Mesendoderm (in vitro differentiated cells): ENCODE results near the gene TNNT3.

Source experiments
- DNase-seq: peaks from one replicate; pipeline ENCODE4 v3.0.0; 2013
- H2AK5ac ChIP-seq: 2 replicates; pipeline ENCODE4 v1.6.1; 2013; ENCODE audit warnings: low read length, inconsistent platforms
- H2BK120ac ChIP-seq: 2 replicates; pipeline ENCODE4 v1.6.1; 2013; ENCODE audit warnings: low read depth, mild to moderate bottlenecking, low read length, moderate library complexity, mixed read lengths
- H2BK15ac ChIP-seq: replicated peaks from 2 replicates; pipeline ENCODE4 v1.6.1; 2013; ENCODE audit warnings: low read depth, mild to moderate bottlenecking, moderate library complexity
- H2BK5ac ChIP-seq: 2 replicates; pipeline ENCODE4 v1.6.1; 2013; ENCODE audit warnings: low read length, inconsistent platforms
- H3K18ac ChIP-seq: 2 replicates; pipeline ENCODE4 v1.6.1; 2013; ENCODE audit warnings: mild to moderate bottlenecking, low read length, mixed read lengths
- H3K23ac ChIP-seq: one replicate; pipeline ENCODE4 v1.6.1; 2013; ENCODE audit warnings: low read length
- H3K27ac ChIP-seq: 2 replicates; pipeline ENCODE4 v1.5.1; 2013; ENCODE audit warnings: low read depth, mild to moderate bottlenecking, inconsistent platforms, low read length, moderate library complexity
- H3K27me3 ChIP-seq: 2 replicates; pipeline ENCODE4 v1.6.1; 2013; ENCODE audit warnings: low read length, control low read depth, mild to moderate bottlenecking, inconsistent platforms; ENCODE audit not compliant: insufficient read depth, poor library complexity
- H3K36me3 ChIP-seq: 2 replicates; pipeline ENCODE4 v1.6.1; 2013; ENCODE audit warnings: low read length, inconsistent platforms; ENCODE audit not compliant: control insufficient read depth, insufficient read depth
- H3K4ac ChIP-seq: one replicate; pipeline ENCODE4 v1.6.1; 2013; ENCODE audit warnings: low read depth, mild to moderate bottlenecking, low read length, moderate library complexity
- H3K4me1 ChIP-seq: 2 replicates; pipeline ENCODE4 v1.6.1; 2013; ENCODE audit warnings: low read depth, low read length, inconsistent platforms; ENCODE audit not compliant: control insufficient read depth
- H3K4me2 ChIP-seq: 2 replicates; pipeline ENCODE4 v1.6.1; 2013; ENCODE audit warnings: low read length
- H3K4me3 ChIP-seq: 2 replicates; pipeline ENCODE4 v1.5.1; 2013; ENCODE audit warnings: mild to moderate bottlenecking, low read length
- H3K56ac ChIP-seq: one replicate; pipeline ENCODE4 v1.6.1; 2013; ENCODE audit warnings: low read length
- H3K79me1 ChIP-seq: 2 replicates; pipeline ENCODE4 v1.6.1; 2013; ENCODE audit warnings: low read length, inconsistent platforms
- H3K79me2 ChIP-seq: 2 replicates; pipeline ENCODE4 v1.6.1; 2013; ENCODE audit warnings: mild to moderate bottlenecking, low read length; ENCODE audit not compliant: control insufficient read depth, insufficient read depth
- H3K9ac ChIP-seq: 2 replicates; pipeline ENCODE4 v1.6.1; 2013; ENCODE audit warnings: low read length, inconsistent platforms
- H4K5ac ChIP-seq: one replicate; pipeline ENCODE4 v1.6.1; 2013; ENCODE audit warnings: low read length
- H4K8ac ChIP-seq: one replicate; pipeline ENCODE4 v1.6.1; 2013; ENCODE audit warnings: low read depth, mild to moderate bottlenecking, control low read depth, low read length, moderate library complexity
- WGBS: extraction: QIAGEN DNeasy Blood & Tissue Kit; methylation state at CpG from one replicate; pipeline ENCODE4 v1.1.7; 2013; ENCODE audit warnings: low lambda C conversion rate, missing lambda C conversion rate; ENCODE audit not compliant: insufficient coverage; ENCODE audit errors: extremely low coverage; 5-methylcytosine and 5-hydroxymethylcytosine counted together

The TNNT3 gene

DNA sequence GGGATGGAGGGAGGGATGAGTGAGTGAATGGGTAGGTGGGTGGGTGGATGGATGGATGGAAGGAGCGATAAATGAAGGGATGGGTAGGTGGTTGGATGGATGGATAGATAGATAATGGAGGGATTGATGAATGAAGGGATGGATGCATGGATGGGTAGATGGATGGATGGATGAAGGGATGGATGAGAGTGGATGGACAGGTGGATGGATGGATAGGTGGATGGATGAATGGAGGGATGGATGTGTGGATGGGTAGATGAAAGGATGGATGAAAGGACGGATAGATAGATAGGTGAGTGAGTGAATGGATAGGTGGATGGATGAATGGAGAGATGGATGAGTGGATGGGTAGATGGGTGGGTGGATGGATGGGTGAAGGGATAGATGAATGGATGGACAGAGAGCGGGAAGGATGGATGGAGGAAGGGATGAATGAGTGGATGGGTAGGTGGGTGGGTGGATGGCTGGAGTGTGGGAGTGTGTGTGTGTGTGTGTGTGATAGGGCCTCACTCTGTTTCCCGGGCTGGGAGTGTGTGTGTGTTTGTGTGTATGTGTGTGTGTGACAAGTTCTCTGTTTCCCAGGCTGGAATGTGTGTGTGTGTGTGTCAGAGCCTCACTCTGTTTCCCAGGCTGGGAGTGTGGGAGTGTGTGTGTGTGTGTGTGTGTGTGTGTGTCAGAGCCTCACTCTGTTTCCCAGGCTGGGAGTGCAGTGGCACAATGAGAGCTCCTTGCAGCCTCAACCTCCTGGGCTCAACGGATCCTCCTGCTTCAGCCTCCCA, 25.7 kb upstream of the TNNT3 start:
- Histone ChIP-seq H3K27me3 (no peaks in the 10 kb centered on the region), H3K9ac (no peak overlapping the region), H3K79me1 (no peaks in the 10 kb centered on the region), H2BK15ac (no peak overlapping the region), H3K27ac (no peak overlapping the region), H4K5ac (no peak overlapping the region), H3K4me3 (no peak overlapping the region), H3K4me2 (no peak overlapping the region), H2BK5ac (no peak overlapping the region), H3K4ac (no peak overlapping the region), H3K36me3 (no peaks in the 10 kb centered on the region), H2AK5ac (no peak overlapping the region), H3K4me1 (no peaks in the 10 kb centered on the region), H4K8ac (no peak overlapping the region), H3K56ac (no peak overlapping the region), H3K23ac (no peak overlapping the region), H3K79me2 (no peaks in the 10 kb centered on the region), H3K18ac (no peak overlapping the region), H2BK120ac (no peak overlapping the region)
- no peak for DNase-seq
- 100% methylated on average over 2 of the region's 5 CpGs for WGBS

- Histone ChIP-seq H3K23ac (no peak overlapping the region), H3K36me3 (no peaks in the 10 kb centered on the region), H2BK120ac (no peak overlapping the region), H3K4me1 (no peaks in the 10 kb centered on the region), H3K9ac (no peak overlapping the region), H2BK15ac (no peak overlapping the region), H4K8ac (no peak overlapping the region), H3K4me2 (no peak overlapping the region), H4K5ac (no peak overlapping the region), H3K27ac (no peak overlapping the region), H2AK5ac (no peak overlapping the region), H3K79me2 (no peaks in the 10 kb centered on the region), H3K56ac (no peak overlapping the region), H3K27me3 (no peaks in the 10 kb centered on the region), H3K79me1 (no peaks in the 10 kb centered on the region), H3K4me3 (no peak overlapping the region), H3K18ac (no peak overlapping the region), H3K4ac (no peak overlapping the region), H2BK5ac (no peak overlapping the region)
- no peak for DNase-seq
- WGBS = no CpG with 5 or more reads among the region's 11 CpGs
Measured at GRCh38 chr11:1894759-1895158, 24.7 kb upstream of the TNNT3 start.

GRCh38 chr11:1896468-1896867, 23.0 kb upstream of the TNNT3 start:
- Histone ChIP-seq H2BK120ac (no peak overlapping the region), H4K5ac (no peak overlapping the region), H3K27ac (no peak overlapping the region), H3K56ac (no peak overlapping the region), H3K4ac (no peak overlapping the region), H3K79me1 (no peaks in the 10 kb centered on the region), H3K36me3 (no peaks in the 10 kb centered on the region), H3K27me3 (no peaks in the 10 kb centered on the region), H3K79me2 (no peaks in the 10 kb centered on the region), H3K9ac (no peak overlapping the region), H3K18ac (no peak overlapping the region), H3K23ac (no peak overlapping the region), H3K4me1 (no peaks in the 10 kb centered on the region), H2BK5ac (no peak overlapping the region), H2AK5ac (no peak overlapping the region), H4K8ac (no peak overlapping the region), H3K4me2 (no peak overlapping the region), H3K4me3 (no peak overlapping the region), H2BK15ac (no peak overlapping the region)
- no peak for DNase-seq
- WGBS = no CpG with 5 or more reads among the region's 10 CpGs

DNA sequence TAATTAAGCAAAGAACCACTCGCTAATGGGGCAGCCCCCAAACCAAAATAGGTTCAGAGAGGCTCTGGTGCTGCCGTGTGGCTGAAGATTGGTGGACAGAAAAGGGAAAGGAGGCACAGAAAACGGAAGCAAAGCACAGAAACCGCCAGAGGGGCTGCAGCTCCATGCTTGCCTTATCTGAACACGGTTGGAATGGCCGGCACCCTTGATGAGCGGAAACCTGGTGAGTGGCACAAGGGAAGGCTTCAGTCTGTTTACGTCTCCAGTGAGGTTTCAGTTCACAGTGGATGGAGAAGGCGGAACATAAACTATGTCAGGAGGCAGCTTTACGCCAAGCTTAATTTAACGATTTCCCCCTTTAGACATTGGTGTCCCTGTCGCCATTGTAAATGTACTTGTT, 22.6 kb upstream of the TNNT3 start:
- Histone ChIP-seq H3K27me3 (no peaks in the 10 kb centered on the region), H4K8ac (no peak overlapping the region), H3K4ac (no peak overlapping the region), H3K4me3 (no peak overlapping the region), H3K4me2 (no peak overlapping the region), H2BK5ac (no peak overlapping the region), H2BK120ac (no peak overlapping the region), H3K56ac (no peak overlapping the region), H4K5ac (no peak overlapping the region), H3K4me1 (no peaks in the 10 kb centered on the region), H3K79me2 (no peaks in the 10 kb centered on the region), H3K36me3 (no peaks in the 10 kb centered on the region), H3K27ac (no peak overlapping the region), H3K18ac (no peak overlapping the region), H2BK15ac (no peak overlapping the region), H3K9ac (no peak overlapping the region), H2AK5ac (no peak overlapping the region), H3K79me1 (no peaks in the 10 kb centered on the region), H3K23ac (no peak overlapping the region)
- DNase-seq = no peak
- no CpG with 5 or more reads among the region's 12 CpGs for WGBS

- Histone ChIP-seq H4K5ac (no peak overlapping the region), H2BK15ac (no peak overlapping the region), H3K79me1 (no peaks in the 10 kb centered on the region), H3K4me3 (no peak overlapping the region), H3K9ac (no peak overlapping the region), H3K27me3 (no peaks in the 10 kb centered on the region), H3K56ac (no peak overlapping the region), H3K4ac (no peak overlapping the region), H2BK120ac (no peak overlapping the region), H3K4me2 (no peak overlapping the region), H3K23ac (no peak overlapping the region), H3K18ac (no peak overlapping the region), H3K4me1 (no peaks in the 10 kb centered on the region), H3K79me2 (no peaks in the 10 kb centered on the region), H2BK5ac (no peak overlapping the region), H2AK5ac (no peak overlapping the region), H4K8ac (no peak overlapping the region), H3K36me3 (no peaks in the 10 kb centered on the region), H3K27ac (no peak overlapping the region)
- WGBS = no CpG with 5 or more reads among the region's 4 CpGs
- no peak for DNase-seq
Measured at GRCh38 chr11:1899090-1899489, 20.4 kb upstream of the TNNT3 start.

DNA sequence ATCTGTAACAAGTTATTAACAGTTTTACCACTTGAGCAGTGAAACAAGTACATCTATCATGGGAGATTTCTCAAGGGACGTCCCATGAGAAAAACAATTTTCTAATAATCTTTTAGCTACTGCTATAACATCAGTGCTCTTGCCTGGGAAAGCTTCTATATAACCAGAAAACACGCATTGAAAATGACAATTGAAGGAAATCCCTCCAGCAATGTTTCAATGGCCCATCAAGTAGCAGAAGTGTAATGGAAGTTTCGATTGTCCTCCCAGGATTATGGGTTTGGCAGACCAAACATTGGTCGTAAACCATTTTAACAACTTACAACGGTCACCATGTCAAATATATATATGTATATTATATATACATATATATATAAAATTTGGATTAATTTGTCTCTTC, 19.8 kb upstream of the TNNT3 start:
- Histone ChIP-seq H4K8ac (no peak overlapping the region), H3K4me2 (no peak overlapping the region), H3K79me2 (no peaks in the 10 kb centered on the region), H2AK5ac (no peak overlapping the region), H3K56ac (no peak overlapping the region), H3K9ac (no peak overlapping the region), H4K5ac (no peak overlapping the region), H3K27me3 (no peaks in the 10 kb centered on the region), H3K27ac (no peak overlapping the region), H2BK15ac (no peak overlapping the region), H3K4me3 (no peak overlapping the region), H3K36me3 (no peaks in the 10 kb centered on the region), H3K79me1 (no peaks in the 10 kb centered on the region), H3K18ac (no peak overlapping the region), H3K4ac (no peak overlapping the region), H3K23ac (no peak overlapping the region), H3K4me1 (no peaks in the 10 kb centered on the region), H2BK5ac (no peak overlapping the region), H2BK120ac (no peak overlapping the region)
- DNase-seq = no peak
- WGBS = no CpG with 5 or more reads among the region's 5 CpGs
